H1 (cell line): Measurements from ENCODE around the gene RASD2.

Experiments used
- CTCF ChIP-seq, 3 experiments: IDR thresholded peaks; 1 replicate in 2 of 3; 2 replicates in 1 of 3; pipeline versions ENCODE4 v1.5.1 to v1.6.1; 2011; ENCODE audit warnings: low read length in 3 of 3, mild to moderate bottlenecking in 3 of 3, inconsistent platforms in 2 of 3, low read depth in 1 of 3, moderate library complexity in 1 of 3; ENCODE audit not compliant: insufficient read depth in 1 of 3; ENCODE audit errors: control extremely low read depth in 1 of 3
- EP300 ChIP-seq, 2 experiments: IDR thresholded peaks; 1 replicate in 1 of 2; 2 replicates in 1 of 2; pipeline ENCODE4 v1.6.1; 2011 to 2012; ENCODE audit warnings: low read depth in 2 of 2, low read length in 2 of 2, mild to moderate bottlenecking in 2 of 2, borderline replicate concordance in 1 of 2, inconsistent platforms in 1 of 2, moderate library complexity in 1 of 2
- EZH2 ChIP-seq: fragments of 200-600 bp; sonication (generic); IDR thresholded peaks from 2 replicates; pipeline ENCODE4 v1.7.1; 2012; ENCODE audit warnings: low read depth, mild to moderate bottlenecking, moderate library complexity, low read length, inconsistent platforms; ENCODE audit not compliant: severe bottlenecking
- MAX ChIP-seq: IDR thresholded peaks from 2 replicates; pipeline ENCODE4 v1.6.1; 2012; ENCODE audit warnings: inconsistent platforms
- RXRA ChIP-seq: IDR thresholded peaks from 2 replicates; pipeline ENCODE4 v1.6.1; 2011; ENCODE audit warnings: low read depth, mild to moderate bottlenecking, low read length, moderate library complexity; ENCODE audit not compliant: insufficient read depth
- SP1 ChIP-seq: IDR thresholded peaks from 2 replicates; pipeline ENCODE4 v1.6.1; 2011; ENCODE audit warnings: low read depth, low read length
- SP4 ChIP-seq: IDR thresholded peaks from 2 replicates; pipeline ENCODE4 v1.6.1; 2012; ENCODE audit warnings: low read length, inconsistent platforms
- SRF ChIP-seq: IDR thresholded peaks from 2 replicates; pipeline ENCODE4 v1.6.1; 2011; ENCODE audit warnings: mild to moderate bottlenecking, low read depth, low read length, moderate library complexity
- TAF1 ChIP-seq: IDR thresholded peaks from 2 replicates; pipeline ENCODE4 v1.6.1; 2011; ENCODE audit warnings: mild to moderate bottlenecking, low read depth, low read length
- USF2 ChIP-seq: IDR thresholded peaks from 2 replicates; pipeline ENCODE4 v1.6.1; 2011; ENCODE audit warnings: low read length, improper control_type of control experiment
- YY1 ChIP-seq: IDR thresholded peaks from 2 replicates; pipeline ENCODE4 v1.6.1; 2011; ENCODE audit warnings: low read depth, mild to moderate bottlenecking, low read length

GRCh38 chr22:35493074-35493473 lies 47.6 kb upstream of the RASD2 start:
- TF ChIP-seq EZH2, result no peak
- no peak for TF ChIP-seq CTCF (IDR thresholded peaks at IDR 0.05; ENCODE audit: control extremely low read depth in 1 of 3, insufficient read depth in 1 of 3, low read depth in 1 of 3, low read length in 3 of 3)
- no peak for TF ChIP-seq EP300 (IDR thresholded peaks at IDR 0.05; ENCODE audit: borderline replicate concordance in 1 of 2, low read depth in 2 of 2, low read length in 2 of 2)
- no peak for TF ChIP-seq YY1
- TF ChIP-seq TAF1, result no peak
- no peak for TF ChIP-seq SRF
- no peak for TF ChIP-seq SP4
- TF ChIP-seq RXRA, result no peak
- TF ChIP-seq SP1, result no peak
- no peak for TF ChIP-seq MAX
- TF ChIP-seq USF2, result no peak
